ENCODE results near the gene FIZ1.

The FIZ1 gene

GRCh38 chr19:55603581-55604292 is 4.4 kb upstream of the FIZ1 start:
- no peak overlapping the region for H4K8ac ChIP-seq (ENCODE audit: low read length)
- H3K79me1 ChIP-seq (replicated peaks; ENCODE audit: low read length, poor library complexity, severe bottlenecking) = peaks cover 26% of the 10 kb centered on the region
- 87% methylated on average over 20 of the region's 22 CpGs for WGBS
- no peak overlapping the region for H3K9ac ChIP-seq (ENCODE audit: low read length)
- no peak overlapping the region for H3K18ac ChIP-seq (ENCODE audit: low read depth in 1 of 2, low read length in 2 of 2)
- no peak overlapping the region for H3K4me3 ChIP-seq (ENCODE audit: insufficient read depth in 1 of 2, low read depth in 1 of 2, low read length in 2 of 2)
- H3K27me3 ChIP-seq (ENCODE audit: control insufficient read depth in 1 of 2, insufficient read depth in 1 of 2, low read length in 2 of 2) = no peaks in the 10 kb centered on the region
- H3K4ac ChIP-seq (ENCODE audit: low read depth in 1 of 2, low read length in 2 of 2) = no peak overlapping the region
- H2BK5ac ChIP-seq (ENCODE audit: low read depth, low read length, poor library complexity, severe bottlenecking) = peak overlapping the region; percentile 57
- no peak overlapping the region for H3K4me2 ChIP-seq (ENCODE audit: low read length, poor library complexity, severe bottlenecking)
- H3K36me3 ChIP-seq (ENCODE audit: control insufficient read depth in 1 of 2, insufficient read depth in 2 of 2, low read depth in 1 of 2, low read length in 2 of 2) = peaks cover 15 to 20% of the 10 kb centered on the region in 2 experiments
- peak overlapping the region; percentile 41 for H4K91ac ChIP-seq (ENCODE audit: low read length)
- peak overlapping the region; percentile 1 for H3K27ac ChIP-seq (ENCODE audit: low read length, poor library complexity, severe bottlenecking)
- H3K14ac ChIP-seq (ENCODE audit: low read length in 2 of 2) = no peak overlapping the region
- no peak for DNase-seq
- H3K4me1 ChIP-seq (ENCODE audit: control insufficient read depth, insufficient read depth, low read depth, low read length) = peaks cover 22% of the 10 kb centered on the region
- H3K9me3 ChIP-seq (ENCODE audit: control insufficient read depth, low read length) = no peaks in the 10 kb centered on the region
- H2BK120ac ChIP-seq (ENCODE audit: low read depth, low read length) = no peak overlapping the region
- H2AFZ ChIP-seq (ENCODE audit: low read depth, low read length) = no peak overlapping the region
- H3K23ac ChIP-seq (ENCODE audit: low read length in 2 of 2) = no peak overlapping the region
- H2BK15ac ChIP-seq (ENCODE audit: low read depth, poor library complexity, severe bottlenecking) = peak overlapping the region; percentile 40
- H2AK5ac ChIP-seq (ENCODE audit: low read length, severe bottlenecking) = peak overlapping the region; percentile 82
- peak overlapping the region in 1 of 2 experiments; percentile 68 for H2BK12ac ChIP-seq (ENCODE audit: low read length in 2 of 2)

GRCh38 chr19:55603115-55603514 is 3.8 kb upstream of the FIZ1 start:
- Histone ChIP-seq H3K23ac (ENCODE audit: low read length in 2 of 2) (no peak overlapping the region), H3K27me3 (ENCODE audit: control insufficient read depth in 1 of 2, insufficient read depth in 1 of 2, low read length in 2 of 2) (no peaks in the 10 kb centered on the region), H2BK15ac (ENCODE audit: low read depth, poor library complexity, severe bottlenecking) (peak overlapping the region; percentile 45), H3K4me2 (ENCODE audit: low read length, poor library complexity, severe bottlenecking) (no peak overlapping the region), H3K9me3 (ENCODE audit: control insufficient read depth, low read length) (no peaks in the 10 kb centered on the region), H2AK5ac (ENCODE audit: low read length, severe bottlenecking) (peak overlapping the region; percentile 82), H2BK120ac (ENCODE audit: low read depth, low read length) (no peak overlapping the region), H3K36me3 (ENCODE audit: control insufficient read depth in 1 of 2, insufficient read depth in 2 of 2, low read depth in 1 of 2, low read length in 2 of 2) (peaks cover 13 to 20% of the 10 kb centered on the region in 2 experiments), H3K4me1 (ENCODE audit: control insufficient read depth, insufficient read depth, low read depth, low read length) (peaks cover 22% of the 10 kb centered on the region), H2BK5ac (ENCODE audit: low read depth, low read length, poor library complexity, severe bottlenecking) (no peak overlapping the region), H4K8ac (ENCODE audit: low read length) (no peak overlapping the region), H3K18ac (ENCODE audit: low read depth in 1 of 2, low read length in 2 of 2) (no peak overlapping the region), H3K79me1 (replicated peaks; ENCODE audit: low read length, poor library complexity, severe bottlenecking) (peaks cover 30% of the 10 kb centered on the region), H2BK12ac (ENCODE audit: low read length in 2 of 2) (peak overlapping the region in 1 of 2 experiments; percentile 45), H2AFZ (ENCODE audit: low read depth, low read length) (no peak overlapping the region), H3K4me3 (ENCODE audit: insufficient read depth in 1 of 2, low read depth in 1 of 2, low read length in 2 of 2) (no peak overlapping the region), H3K4ac (ENCODE audit: low read depth in 1 of 2, low read length in 2 of 2) (no peak overlapping the region), H3K9ac (ENCODE audit: low read length) (no peak overlapping the region), H4K91ac (ENCODE audit: low read length) (no peak overlapping the region), H3K14ac (ENCODE audit: low read length in 2 of 2) (no peak overlapping the region), H3K27ac (ENCODE audit: low read length, poor library complexity, severe bottlenecking) (no peak overlapping the region)
- 97% methylated on average over 21 of the region's 21 CpGs for WGBS
- DNase-seq = no peak

- Histone ChIP-seq H4K91ac (ENCODE audit: low read length) (peak overlapping the region; percentile 25), H3K4ac (ENCODE audit: low read depth in 1 of 2, low read length in 2 of 2) (peak overlapping the region in 1 of 2 experiments; percentile 36), H2BK12ac (ENCODE audit: low read length in 2 of 2) (peak overlapping the region in 1 of 2 experiments; percentile 76), H3K23ac (ENCODE audit: low read length in 2 of 2) (no peak overlapping the region), H4K8ac (ENCODE audit: low read length) (no peak overlapping the region), H3K79me1 (replicated peaks; ENCODE audit: low read length, poor library complexity, severe bottlenecking) (peaks cover 36% of the 10 kb centered on the region), H3K27ac (ENCODE audit: low read length, poor library complexity, severe bottlenecking) (no peak overlapping the region), H3K4me1 (ENCODE audit: control insufficient read depth, insufficient read depth, low read depth, low read length) (peaks cover 23% of the 10 kb centered on the region), H2BK120ac (ENCODE audit: low read depth, low read length) (no peak overlapping the region), H3K36me3 (ENCODE audit: control insufficient read depth in 1 of 2, insufficient read depth in 2 of 2, low read depth in 1 of 2, low read length in 2 of 2) (peaks cover 8 to 26% of the 10 kb centered on the region in 2 experiments), H3K9me3 (ENCODE audit: control insufficient read depth, low read length) (no peaks in the 10 kb centered on the region), H3K18ac (ENCODE audit: low read depth in 1 of 2, low read length in 2 of 2) (no peak overlapping the region), H3K4me2 (ENCODE audit: low read length, poor library complexity, severe bottlenecking) (no peak overlapping the region), H2BK15ac (ENCODE audit: low read depth, poor library complexity, severe bottlenecking) (peak overlapping the region; percentile 70), H3K14ac (ENCODE audit: low read length in 2 of 2) (no peak overlapping the region), H3K4me3 (ENCODE audit: insufficient read depth in 1 of 2, low read depth in 1 of 2, low read length in 2 of 2) (no peak overlapping the region), H2BK5ac (ENCODE audit: low read depth, low read length, poor library complexity, severe bottlenecking) (no peak overlapping the region), H3K9ac (ENCODE audit: low read length) (no peak overlapping the region), H3K27me3 (ENCODE audit: control insufficient read depth in 1 of 2, insufficient read depth in 1 of 2, low read length in 2 of 2) (no peaks in the 10 kb centered on the region), H2AK5ac (ENCODE audit: low read length, severe bottlenecking) (peak overlapping the region; percentile 59), H2AFZ (ENCODE audit: low read depth, low read length) (no peak overlapping the region)
- no peak for DNase-seq
- 97% methylated on average over 47 of the region's 60 CpGs for WGBS
Observed at GRCh38 chr19:55602104-55603001, 3.0 kb upstream of the FIZ1 start.

DNA sequence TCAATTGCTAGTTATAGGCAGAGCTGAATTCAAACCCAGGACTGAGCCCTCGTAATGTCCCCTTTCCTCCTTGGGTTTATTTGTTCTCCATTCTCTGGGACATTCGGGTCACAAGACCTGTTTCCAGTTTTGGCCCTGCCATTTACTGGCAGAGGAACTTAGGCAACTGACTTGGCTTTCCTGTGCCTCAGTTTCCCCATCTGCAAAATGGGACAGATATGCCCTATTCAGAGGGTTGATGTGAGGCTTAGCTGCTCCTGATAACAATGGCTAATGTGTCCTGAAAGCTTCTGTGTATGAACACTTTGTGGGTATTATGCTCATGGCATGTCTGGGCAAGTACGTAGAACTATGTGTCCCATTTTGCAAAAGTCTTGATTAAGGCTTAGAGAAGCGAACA is 1.8 kb upstream of the FIZ1 start:
- Histone ChIP-seq H3K9ac (ENCODE audit: low read length) (peak overlapping the region; percentile 84), H2AFZ (ENCODE audit: low read depth, low read length) (no peak overlapping the region), H3K27me3 (ENCODE audit: control insufficient read depth in 1 of 2, insufficient read depth in 1 of 2, low read length in 2 of 2) (no peaks in the 10 kb centered on the region), H2BK5ac (ENCODE audit: low read depth, low read length, poor library complexity, severe bottlenecking) (no peak overlapping the region), H3K27ac (ENCODE audit: low read length, poor library complexity, severe bottlenecking) (peak overlapping the region; percentile 41), H3K4me3 (ENCODE audit: insufficient read depth in 1 of 2, low read depth in 1 of 2, low read length in 2 of 2) (peak overlapping the region in 1 of 2 experiments; percentile 87), H3K4ac (ENCODE audit: low read depth in 1 of 2, low read length in 2 of 2) (peak overlapping the region; percentile 37 to 99), H2AK5ac (ENCODE audit: low read length, severe bottlenecking) (peak overlapping the region; percentile 11), H3K4me1 (ENCODE audit: control insufficient read depth, insufficient read depth, low read depth, low read length) (peaks cover 17% of the 10 kb centered on the region), H3K23ac (ENCODE audit: low read length in 2 of 2) (peak overlapping the region in 1 of 2 experiments; percentile 34), H4K91ac (ENCODE audit: low read length) (peak overlapping the region; percentile 44), H3K36me3 (ENCODE audit: control insufficient read depth in 1 of 2, insufficient read depth in 2 of 2, low read depth in 1 of 2, low read length in 2 of 2) (peaks cover 13 to 32% of the 10 kb centered on the region in 2 experiments), H2BK12ac (ENCODE audit: low read length in 2 of 2) (peak overlapping the region; percentile 21 to 75), H3K18ac (ENCODE audit: low read depth in 1 of 2, low read length in 2 of 2) (no peak overlapping the region), H2BK15ac (ENCODE audit: low read depth, poor library complexity, severe bottlenecking) (peak overlapping the region; percentile 70), H3K9me3 (ENCODE audit: control insufficient read depth, low read length) (no peaks in the 10 kb centered on the region), H3K4me2 (ENCODE audit: low read length, poor library complexity, severe bottlenecking) (peak overlapping the region; percentile 86), H3K14ac (ENCODE audit: low read length in 2 of 2) (no peak overlapping the region), H2BK120ac (ENCODE audit: low read depth, low read length) (no peak overlapping the region), H4K8ac (ENCODE audit: low read length) (peak overlapping the region; percentile 5), H3K79me1 (replicated peaks; ENCODE audit: low read length, poor library complexity, severe bottlenecking) (peaks cover 38% of the 10 kb centered on the region)
- WGBS = 96% methylated on average over 4 of the region's 4 CpGs
- DNase-seq = no peak
